Body of pancreas (tissue), 4 donors: Measurements from ENCODE around the gene MRAP.

Source experiments
- CTCF ChIP-seq, 7 experiments: fragments of 450-650 bp in 4 of 7; fragments of 200-600 bp in 3 of 7; sonication (generic) in 3 of 7; IDR thresholded peaks; one replicate each; pipeline ENCODE4 v1.5.1; 2016 to 2019; ENCODE audit warnings: antibody characterized with exemption in 7 of 7
- POLR2A ChIP-seq, 3 donors: fragments of 450-650 bp; IDR thresholded peaks; one replicate each; pipeline ENCODE4 v1.6.1; 2016; ENCODE audit warnings: antibody characterized with exemption in 3 of 3, mild to moderate bottlenecking in 2 of 3

- TF ChIP-seq CTCF (IDR thresholded peaks at IDR 0.05) (no peak), POLR2A (IDR thresholded peaks at IDR 0.05) (no peak)
Observed at GRCh38 chr21:32311621-32312020, 13.0 kb downstream of the MRAP start.
